Epithelial cell of alveolus of lung (primary cell): ENCODE data around the gene BSDC1. TPM values are rescaled to one million over a fixed set of nuclear protein-coding genes. Genes with fewer than 3 reads are reported as not detected.

Experiments
- total RNA-seq: library from RNA; depleted of rRNA; stranded (reverse); fragments of >200 nt; gene quantifications from 2 replicates; pipeline ENCODE4 v1.2.1, GENCODE V29; 2015

Gene BSDC1
- 53.8 and 59.6 TPM in 2 replicates for total RNA-seq

GRCh38 chr1:32394141-32394889 is at the start of gene BSDC1:
Gene BSDC1, minus strand, starts transcription at chr1:32394441. Its CDS starts 27 bp downstream, at chr1:32394414.

GRCh38 chr1:32362474-32363313 is 31.5 kb downstream of the BSDC1 start, which contains the start of the genes FAM229A and TSSK3:
Gene FAM229A, minus strand, starts transcription at chr1:32362485. Its CDS starts 394 bp downstream, at chr1:32362091.
Gene TSSK3, plus strand, starts transcription at chr1:32362539. Its CDS starts 163 bp downstream, at chr1:32362702.

GRCh38 chr1:32335790-32336590 is 58.3 kb downstream of the BSDC1 start, which contains the start of gene MARCKSL1:
Gene MARCKSL1, minus strand, starts transcription at chr1:32336233. Its CDS starts 200 bp downstream, at chr1:32336033.

Other genes starting within 250 kb of the BSDC1 start
- 54.1 and 56.9 TPM in 2 replicates for gene TXLNA, start 214.8 kb downstream of the BSDC1 start, total RNA-seq
- 23.9 and 24.6 TPM in 2 replicates for gene CCDC28B, start 193.8 kb downstream of the BSDC1 start, total RNA-seq
- 3.2 and 4.6 TPM in 2 replicates for gene IQCC, start 188.8 kb downstream of the BSDC1 start, total RNA-seq
- gene DCDC2B, start 185.4 kb downstream of the BSDC1 start, total RNA-seq, result not detected in 2 replicates
- 12.4 and 20.0 TPM in 2 replicates for gene TMEM234, start 172.1 kb downstream of the BSDC1 start, total RNA-seq
- gene EIF3I, start 172.0 kb downstream of the BSDC1 start, total RNA-seq, result 255 and 401 TPM in 2 replicates
- 0.40 TPM in 1 of 2 replicates, not detected in the other for gene FAM167B, start 147.2 kb downstream of the BSDC1 start, total RNA-seq
- 0.65 TPM in 1 of 2 replicates, not detected in the other for gene LCK, start 143.2 kb downstream of the BSDC1 start, total RNA-seq
- gene HDAC1, start 102.4 kb downstream of the BSDC1 start, total RNA-seq, result 66.1 and 120 TPM in 2 replicates
- gene MARCKSL1, start 58.2 kb downstream of the BSDC1 start, total RNA-seq, result 121 and 127 TPM in 2 replicates
- gene FAM229A, start 32.0 kb downstream of the BSDC1 start, total RNA-seq, result 1.2 and 3.1 TPM in 2 replicates
- gene TSSK3, start 31.9 kb downstream of the BSDC1 start, total RNA-seq, result not detected in 2 replicates
- gene ZBTB8B, start 70.6 kb upstream of the BSDC1 start, total RNA-seq, result not detected in 2 replicates
- gene ZBTB8A, start 145.0 kb upstream of the BSDC1 start, total RNA-seq, result 4.4 and 7.3 TPM in 2 replicates